ENCODE measurements around the gene PQBP1. TPM values are rescaled to one million over a fixed set of nuclear protein-coding genes. Genes with fewer than 3 reads are reported as not detected.

The PQBP1 gene
- total RNA-seq = 36.7 TPM

GRCh38 chrX:48897625-48898306, at the start of gene PQBP1, which contains the start of gene TIMM17B:
PQBP1 (plus strand) TSS chrX:48897930; CDS start chrX:48898510, 580 bp downstream.
TIMM17B (minus strand) TSS chrX:48897768; CDS start chrX:48897749, 19 bp downstream.

GRCh38 chrX:48911412-48912182, 13.9 kb downstream of the PQBP1 start, which contains the start of gene SLC35A2:
SLC35A2 (minus strand) TSS chrX:48911646; CDS start chrX:48911636, 10 bp downstream.

GRCh38 chrX:48918643-48919340, 21.1 kb downstream of the PQBP1 start, which contains the start of gene PIM2:
PIM2 (minus strand) TSS chrX:48919024; CDS start chrX:48918834, 190 bp downstream.

Other genes starting within 250 kb of the PQBP1 start
- gene WAS, start 214.1 kb upstream of the PQBP1 start, total RNA-seq = 6.4 TPM
- gene SUV39H1, start 201.2 kb upstream of the PQBP1 start, total RNA-seq = 3.7 TPM
- 0.76 TPM for gene GLOD5, start 136.2 kb upstream of the PQBP1 start, total RNA-seq
- gene GATA1, start 111.3 kb upstream of the PQBP1 start, total RNA-seq = 0.58 TPM
- 91.3 TPM for gene HDAC6, start 95.9 kb upstream of the PQBP1 start, total RNA-seq
- gene ERAS, start 71.4 kb upstream of the PQBP1 start, total RNA-seq = not detected
- gene PCSK1N, start 62.3 kb upstream of the PQBP1 start, total RNA-seq = 38.5 TPM
- 33.0 TPM for gene TIMM17B, start 162 bp upstream of the PQBP1 start, total RNA-seq
- 22.4 TPM for gene SLC35A2, start 13.7 kb downstream of the PQBP1 start, total RNA-seq
- 9.3 TPM for gene PIM2, start 21.1 kb downstream of the PQBP1 start, total RNA-seq
- gene OTUD5, start 59.7 kb downstream of the PQBP1 start, total RNA-seq = 34.3 TPM
- gene KCND1, start 73.9 kb downstream of the PQBP1 start, total RNA-seq = 2.7 TPM
- gene GRIPAP1, start 104.3 kb downstream of the PQBP1 start, total RNA-seq = 28.4 TPM
- gene TFE3, start 145.4 kb downstream of the PQBP1 start, total RNA-seq = 27.9 TPM
- 6.4 TPM for gene CCDC120, start 161.1 kb downstream of the PQBP1 start, total RNA-seq
- 8.1 TPM for gene PRAF2, start 176.1 kb downstream of the PQBP1 start, total RNA-seq
- 44.8 TPM for gene WDR45, start 182.0 kb downstream of the PQBP1 start, total RNA-seq
- gene GPKOW, start 225.8 kb downstream of the PQBP1 start, total RNA-seq = 24.2 TPM